Heart right ventricle (tissue), 16 donors: ENCODE results near the gene HAAO. TPM values are rescaled to one million over a fixed set of nuclear protein-coding genes. Genes with fewer than 3 reads are reported as not detected.

Source experiments
- ATAC-seq, 8 donors: fragments of 200-7000 bp; cut with Tn5 transposase; one replicate each; pipeline ENCODE4 v1.9.1; 2020; ENCODE audit warnings: mild to moderate bottlenecking in 8 of 8, moderate library complexity in 8 of 8, moderate number of reproducible peaks in 1 of 8
- DNase-seq, 2 donors: peaks; one replicate each; pipeline ENCODE4 v3.0.0-alpha.2; 2020
- H3K27ac ChIP-seq, 10 donors: fragments of 200-600 bp; sonication (generic) in 2 of 10; one replicate each; pipeline versions ENCODE4 v1.5.0 to v1.8.0; 2020 to 2022; ENCODE audit warnings: mild to moderate bottlenecking in 3 of 10
- H3K27me3 ChIP-seq, 7 donors: fragments of 200-600 bp; one replicate each; pipeline ENCODE4 v1.8.0; 2021 to 2022; ENCODE audit warnings: mild to moderate bottlenecking in 2 of 7
- H3K36me3 ChIP-seq, 9 donors: fragments of 200-600 bp; sonication (generic) in 1 of 9; one replicate each; pipeline versions ENCODE4 v1.5.0 to v1.8.0; 2020 to 2022; ENCODE audit warnings: mild to moderate bottlenecking in 2 of 9
- H3K4me1 ChIP-seq, 9 donors: fragments of 200-600 bp; sonication (generic) in 1 of 9; one replicate each; pipeline versions ENCODE4 v1.5.0 to v1.8.0; 2020 to 2022; ENCODE audit warnings: mild to moderate bottlenecking in 4 of 9
- H3K4me3 ChIP-seq, 10 donors: fragments of 200-600 bp; sonication (generic) in 2 of 10; one replicate each; pipeline versions ENCODE4 v1.5.0 to v1.8.0; 2020 to 2022; ENCODE audit warnings: mild to moderate bottlenecking in 7 of 10, moderate library complexity in 2 of 10
- H3K9me3 ChIP-seq, 11 donors: fragments of 200-600 bp in 10 of 11; sonication (generic) in 2 of 11; one replicate each; pipeline versions ENCODE4 v1.5.0 to v1.8.0; 2013 to 2022; ENCODE audit warnings: mild to moderate bottlenecking in 2 of 11, control low read depth in 1 of 11, moderate library complexity in 1 of 11
- CTCF ChIP-seq, 9 donors: fragments of 200-600 bp; sonication (generic) in 2 of 9; IDR thresholded peaks; one replicate each; pipeline versions ENCODE4 v1.5.0 to v1.8.0; 2021 to 2022; ENCODE audit warnings: antibody characterized with exemption in 9 of 9, mild to moderate bottlenecking in 5 of 9, moderate library complexity in 1 of 9
- WGBS, 2 donors: extraction: QIAGEN DNeasy Blood & Tissue Kit; methylation state at CpG; one replicate each; pipeline ENCODE4 v1.1.7; 2013; ENCODE audit warnings: inconsistent platforms in 1 of 2; 5-methylcytosine and 5-hydroxymethylcytosine counted together
- intact Hi-C, 10 donors: fragments of 100-400 bp; cut with DNase I; formaldehyde crosslinking; loops; one replicate each; pipeline versions ENCODE4 v1.11.1 to v1.14.2; 2022
- polyA plus RNA-seq, 2 donors: library from polyadenylated mRNA; stranded (reverse); fragments of 200-250 nt; gene quantifications; one replicate each; pipeline ENCODE4 v1.2.3, GENCODE V29; 2013
- total RNA-seq, 10 donors: library from RNA; stranded (reverse); fragmentation: NEBNext Ultra II Directional in 3 of 10; extraction: Animal tissue kit (Norgen Biotek cat#: 25700) in 3 of 10; gene quantifications; one replicate each; pipeline versions ENCODE4 v1.2.1 to v1.2.4, GENCODE V29; 2021 to 2023
- donor health status: Arrhythmogenic right ventricular cardiomyopathy.
- donor health status: ischemic (EF 13 %, LVEDD 7.1; RV severe dilation, severe dysfunction).
- donor health status: healthy with polysubstance abuse.
- donor health status: DM: no; HTN: yes; CAD: no.
- donor health status: DM: no; HTN: no; CAD: no.
- donor health status: ischemic (EF 25% LVEDD 6.9; RV normal size, moderate dysfunction).
- donor health status: ischemic (EF 25% LVEDD 5.7; RV mildly dilated, moderate dysfunction).
- donor health status: healthy.
- donor health status: DM: yes; HTN: yes; CAD: no.
- donor health status: Ischemic cardiomyopathy.
- donor health status: ischemic (EF 35%, LVEDD 5.7; RV mildly dilated, moderate dysfunction).
- donor health status: nonischemic (EF 11% LVEDD 7.7; RV severe dilation, severe dysfunction).
- donor health status: DM: yes; HTN: yes; CAD: no.
- donor health status: PGD.
- donor health status: ischemic (EF 29% LVEDD 5.4; RV normal size, mild dysfunction).
- donor health status: nonischemic (EF 23%, LVEDD 6.1; RV moderate dilation, normal function).

The HAAO gene
- total and polyA plus RNA-seq, 12 donors = 0.80 to 6.4 (median 2.7) TPM

GRCh38 chr2:42810971-42811811, 18.8 kb upstream of the HAAO start:
- DNase-seq (peak; percentile 54 to 59), ATAC-seq (peak; percentile 8 to 46 (median 38))
- intact Hi-C loops = no loop called here
- peak overlapping the region; percentile 93 to 100 (median 100) for H3K27ac ChIP-seq
- H3K4me3 ChIP-seq = peak overlapping the region; percentile 45 to 77 (median 69)
- H3K36me3 ChIP-seq = no peaks in the 10 kb centered on the region
- TF ChIP-seq CTCF (IDR thresholded peaks at IDR 0.05) = peak in 1 of 9 donors; percentile 25
- no peaks in the 10 kb centered on the region for H3K27me3 ChIP-seq
- peaks cover 0 to 28% (median 15%) of the 10 kb centered on the region in 9 donors for H3K4me1 ChIP-seq
- WGBS, 2 donors = 0 to 4% methylated on average over 51 of the region's 51 CpGs
- H3K9me3 ChIP-seq = peaks cover 0 to 10% (median 0%) of the 10 kb centered on the region in 11 donors

GRCh38 chr2:42810121-42810970, 18.0 kb upstream of the HAAO start:
- Histone ChIP-seq H3K27ac (peak overlapping the region; percentile 93 to 100 (median 100)), H3K27me3 (no peaks in the 10 kb centered on the region), H3K4me1 (peaks cover 0 to 28% (median 15%) of the 10 kb centered on the region in 9 donors), H3K36me3 (no peaks in the 10 kb centered on the region), H3K4me3 (peak overlapping the region; percentile 45 to 77 (median 69)), H3K9me3 (peaks cover 0 to 10% (median 0%) of the 10 kb centered on the region in 11 donors)
- WGBS, 2 donors = 0% methylated on average over 63 to 83 of the region's 83 CpGs
- ATAC-seq = peak; percentile 89 to 96 (median 94)
- DNase-seq = peak; percentile 93 to 96
- intact Hi-C loops = no loop called here
- TF ChIP-seq CTCF (IDR thresholded peaks at IDR 0.05) = peak in 1 of 9 donors; percentile 0

- Histone ChIP-seq H3K4me3 (peak overlapping the region; percentile 12 to 77 (median 69)), H3K27me3 (no peaks in the 10 kb centered on the region), H3K36me3 (no peaks in the 10 kb centered on the region)
Measured at GRCh38 chr2:42809819-42810120, 17.4 kb upstream of the HAAO start.

More at GRCh38 chr2:42809819-42810120, 17.4 kb upstream of the HAAO start:
- intact Hi-C loops = no loop called here
- peak in 7 of 8 donors; percentile 55 to 68 (median 60) for ATAC-seq
- peak in 7 of 9 donors; percentile 15 to 57 (median 49) for TF ChIP-seq CTCF (IDR thresholded peaks at IDR 0.05)
- Histone ChIP-seq H3K4me1 (peaks cover 0 to 31% (median 15%) of the 10 kb centered on the region in 9 donors), H3K27ac (peak overlapping the region; percentile 93 to 100 (median 100)), H3K9me3 (peaks cover 0 to 10% (median 0%) of the 10 kb centered on the region in 11 donors)
- WGBS, 2 donors = 0% methylated on average over 31 to 35 of the region's 35 CpGs
- peak; percentile 85 to 87 for DNase-seq
